Measurements from ENCODE around the gene IL13RA2. TPM values are rescaled to one million over a fixed set of nuclear protein-coding genes. Genes with fewer than 3 reads are reported as not detected.

IL13RA2 gene
- polyA plus RNA-seq, 1 of the 3 experiments (the other 2 are of a cell fraction), result 8.1 TPM

DNA sequence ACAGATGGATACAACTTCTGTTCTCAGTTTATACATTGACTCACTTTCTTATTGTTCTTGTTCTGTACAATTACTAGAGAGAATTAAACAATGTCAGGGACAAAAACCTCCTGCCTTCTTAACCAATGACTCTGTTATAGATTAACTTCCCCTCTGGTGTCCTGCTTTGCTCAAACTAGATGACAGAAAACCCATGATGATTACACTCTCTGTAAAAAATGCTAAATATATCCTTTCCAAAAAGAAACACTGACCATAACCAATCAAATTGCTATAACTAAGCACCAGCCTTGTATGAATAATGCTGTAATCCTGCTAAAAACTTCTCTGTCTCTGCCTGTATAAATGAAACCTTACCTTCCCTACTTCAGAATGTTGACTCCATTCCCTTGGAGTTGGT, 29.8 kb upstream of the IL13RA2 start:
- no peaks in the 10 kb centered on the region for H3K36me3 ChIP-seq (replicated peaks in 1 of 2; ENCODE audit: control insufficient read depth in 1 of 2, insufficient read depth in 2 of 2, low read length in 1 of 2)
- no peaks in the 10 kb centered on the region for H3K79me2 ChIP-seq (ENCODE audit: insufficient read depth)
- H3K9me2 ChIP-seq, result no peaks in the 10 kb centered on the region
- H3F3A ChIP-seq (replicated peaks; ENCODE audit: insufficient read depth), result no peaks in the 10 kb centered on the region
- H3K4me1 ChIP-seq (ENCODE audit: control insufficient read depth in 1 of 2, insufficient read depth in 2 of 2, low read depth in 1 of 2, low read length in 1 of 2), result no peaks in the 10 kb centered on the region
- no peak for DNase-seq
- no peak overlapping the region for H3K4me2 ChIP-seq
- H3K4me3 ChIP-seq (ENCODE audit: low read depth in 2 of 2, low read length in 1 of 2), result no peak overlapping the region
- peak overlapping the region; percentile 49 to 58; a peak in 3 of 4 replicates for H3K27ac ChIP-seq (ENCODE audit: low read depth in 2 of 2, low read length in 1 of 2)
- no peaks in the 10 kb centered on the region for H3K9me3 ChIP-seq
- TF ChIP-seq, protein P1, sequence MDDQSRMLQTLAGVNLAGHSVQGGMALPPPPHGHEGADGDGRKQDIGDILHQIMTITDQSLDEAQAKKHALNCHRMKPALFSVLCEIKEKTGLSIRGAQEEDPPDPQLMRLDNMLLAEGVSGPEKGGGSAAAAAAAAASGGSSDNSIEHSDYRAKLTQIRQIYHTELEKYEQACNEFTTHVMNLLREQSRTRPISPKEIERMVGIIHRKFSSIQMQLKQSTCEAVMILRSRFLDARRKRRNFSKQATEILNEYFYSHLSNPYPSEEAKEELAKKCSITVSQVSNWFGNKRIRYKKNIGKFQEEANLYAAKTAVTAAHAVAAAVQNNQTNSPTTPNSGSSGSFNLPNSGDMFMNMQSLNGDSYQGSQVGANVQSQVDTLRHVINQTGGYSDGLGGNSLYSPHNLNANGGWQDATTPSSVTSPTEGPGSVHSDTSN (IDR thresholded peaks at IDR 0.05), result peak; percentile 40; the same call in 1 of the 2 replicates
- TF ChIP-seq TCF12 (IDR thresholded peaks at IDR 0.05), result peak; percentile 80
- TF ChIP-seq JUND (IDR thresholded peaks at IDR 0.05), result peak; percentile 4; the same call in 1 of the 2 replicates
- TF ChIP-seq EP300 (IDR thresholded peaks at IDR 0.05; ENCODE audit: borderline replicate concordance in 1 of 2, low read depth in 1 of 2, low read length in 1 of 2), result peak in 1 of 2 experiments; percentile 37; a peak in 1 of 4 replicates
- no peak for TF ChIP-seq GABPA (IDR thresholded peaks at IDR 0.05; ENCODE audit: low read depth)
- H2AFZ ChIP-seq (ENCODE audit: low read depth), result no peak overlapping the region
- no peaks in the 10 kb centered on the region for H3K27me3 ChIP-seq (ENCODE audit: insufficient read depth)
- no peaks in the 10 kb centered on the region for H4K20me1 ChIP-seq (ENCODE audit: insufficient read depth)
- POLR2A ChIA-PET, result no interaction called here
- H3K9ac ChIP-seq, result no peak overlapping the region
- CTCF ChIA-PET, result interaction anchor here (1.7 kb wide), 1 partner anchor 18 kb away, joined by 3 read pairs; no protein-coding TSS in a partner anchor

DNA sequence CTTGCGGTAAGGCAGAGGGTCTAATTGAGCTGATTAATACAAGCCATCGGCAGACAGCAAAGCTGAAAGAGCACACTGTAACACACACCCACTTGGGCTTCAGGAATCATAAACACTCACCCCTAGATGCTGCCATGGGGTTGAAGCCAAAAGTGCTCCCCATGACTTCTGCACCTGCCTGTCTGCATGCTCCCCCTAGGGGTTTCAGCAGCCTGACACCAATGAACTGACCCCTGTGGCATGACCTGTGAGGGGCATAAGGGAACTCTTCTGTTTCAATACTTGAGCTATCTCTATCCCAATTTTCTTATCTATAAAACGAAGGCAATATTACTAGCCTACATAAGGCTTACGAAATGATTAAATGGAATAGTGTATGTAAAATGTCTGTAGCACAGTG, 23.0 kb upstream of the IL13RA2 start:
- WGBS (ENCODE audit: low lambda C conversion rate), result 27% methylated on average over 4 of the region's 4 CpGs
- Histone ChIP-seq H3K9me2 (no peaks in the 10 kb centered on the region), H3K27ac (ENCODE audit: low read depth in 2 of 2, low read length in 1 of 2) (no peak overlapping the region), H3F3A (replicated peaks; ENCODE audit: insufficient read depth) (no peaks in the 10 kb centered on the region), H3K4me1 (ENCODE audit: control insufficient read depth in 1 of 2, insufficient read depth in 2 of 2, low read depth in 1 of 2, low read length in 1 of 2) (no peaks in the 10 kb centered on the region), H3K4me2 (no peak overlapping the region), H3K79me2 (ENCODE audit: insufficient read depth) (no peaks in the 10 kb centered on the region), H2AFZ (ENCODE audit: low read depth) (no peak overlapping the region), H3K9ac (no peak overlapping the region), H3K4me3 (ENCODE audit: low read depth in 2 of 2, low read length in 1 of 2) (no peak overlapping the region), H3K36me3 (replicated peaks in 1 of 2; ENCODE audit: control insufficient read depth in 1 of 2, insufficient read depth in 2 of 2, low read length in 1 of 2) (no peaks in the 10 kb centered on the region), H4K20me1 (ENCODE audit: insufficient read depth) (no peaks in the 10 kb centered on the region), H3K27me3 (ENCODE audit: insufficient read depth) (no peaks in the 10 kb centered on the region), H3K9me3 (no peaks in the 10 kb centered on the region)
- TF ChIP-seq FOXJ3 (CRISPR knock-in tag; IDR thresholded peaks at IDR 0.05) (no peak), EP300 (IDR thresholded peaks at IDR 0.05; ENCODE audit: borderline replicate concordance in 1 of 2, low read depth in 1 of 2, low read length in 1 of 2) (no peak), POLR2AphosphoS5 (IDR thresholded peaks at IDR 0.05; ENCODE audit: low read depth, low read length) (no peak), MEF2A (IDR thresholded peaks at IDR 0.05; ENCODE audit: borderline replicate concordance, low read depth) (no peak), FOXM1 (IDR thresholded peaks at IDR 0.05; ENCODE audit: low read depth) (no peak), TAF1 (IDR thresholded peaks at IDR 0.05; ENCODE audit: borderline replicate concordance, low read depth, low read length) (no peak), TEAD4 (IDR thresholded peaks at IDR 0.05; ENCODE audit: borderline replicate concordance, insufficient read depth) (no peak), RAD21 (IDR thresholded peaks at IDR 0.05; ENCODE audit: low read length) (no peak), YY1 (IDR thresholded peaks at IDR 0.05; ENCODE audit: low read depth) (no peak), RFX5 (IDR thresholded peaks at IDR 0.05; ENCODE audit: low read length) (no peak), RXRA (IDR thresholded peaks at IDR 0.05; ENCODE audit: borderline replicate concordance, low read depth) (no peak), RCOR1 (IDR thresholded peaks at IDR 0.05; ENCODE audit: low read length) (no peak), SMC3 (IDR thresholded peaks at IDR 0.05; ENCODE audit: low read depth, low read length) (no peak)
- TF ChIP-seq, protein P2, sequence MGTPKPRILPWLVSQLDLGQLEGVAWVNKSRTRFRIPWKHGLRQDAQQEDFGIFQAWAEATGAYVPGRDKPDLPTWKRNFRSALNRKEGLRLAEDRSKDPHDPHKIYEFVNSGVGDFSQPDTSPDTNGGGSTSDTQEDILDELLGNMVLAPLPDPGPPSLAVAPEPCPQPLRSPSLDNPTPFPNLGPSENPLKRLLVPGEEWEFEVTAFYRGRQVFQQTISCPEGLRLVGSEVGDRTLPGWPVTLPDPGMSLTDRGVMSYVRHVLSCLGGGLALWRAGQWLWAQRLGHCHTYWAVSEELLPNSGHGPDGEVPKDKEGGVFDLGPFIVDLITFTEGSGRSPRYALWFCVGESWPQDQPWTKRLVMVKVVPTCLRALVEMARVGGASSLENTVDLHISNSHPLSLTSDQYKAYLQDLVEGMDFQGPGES (IDR thresholded peaks at IDR 0.05; ENCODE audit: low read depth, low read length), result no peak
- TF ChIP-seq, protein P3, sequence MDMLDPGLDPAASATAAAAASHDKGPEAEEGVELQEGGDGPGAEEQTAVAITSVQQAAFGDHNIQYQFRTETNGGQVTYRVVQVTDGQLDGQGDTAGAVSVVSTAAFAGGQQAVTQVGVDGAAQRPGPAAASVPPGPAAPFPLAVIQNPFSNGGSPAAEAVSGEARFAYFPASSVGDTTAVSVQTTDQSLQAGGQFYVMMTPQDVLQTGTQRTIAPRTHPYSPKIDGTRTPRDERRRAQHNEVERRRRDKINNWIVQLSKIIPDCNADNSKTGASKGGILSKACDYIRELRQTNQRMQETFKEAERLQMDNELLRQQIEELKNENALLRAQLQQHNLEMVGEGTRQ (IDR thresholded peaks at IDR 0.05; ENCODE audit: borderline replicate concordance, low read depth, low read length), result no peak
- TF ChIP-seq, protein P4, sequence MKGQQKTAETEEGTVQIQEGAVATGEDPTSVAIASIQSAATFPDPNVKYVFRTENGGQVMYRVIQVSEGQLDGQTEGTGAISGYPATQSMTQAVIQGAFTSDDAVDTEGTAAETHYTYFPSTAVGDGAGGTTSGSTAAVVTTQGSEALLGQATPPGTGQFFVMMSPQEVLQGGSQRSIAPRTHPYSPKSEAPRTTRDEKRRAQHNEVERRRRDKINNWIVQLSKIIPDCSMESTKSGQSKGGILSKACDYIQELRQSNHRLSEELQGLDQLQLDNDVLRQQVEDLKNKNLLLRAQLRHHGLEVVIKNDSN (IDR thresholded peaks at IDR 0.05; ENCODE audit: borderline replicate concordance, low read depth), result no peak
- TF ChIP-seq, protein P5, sequence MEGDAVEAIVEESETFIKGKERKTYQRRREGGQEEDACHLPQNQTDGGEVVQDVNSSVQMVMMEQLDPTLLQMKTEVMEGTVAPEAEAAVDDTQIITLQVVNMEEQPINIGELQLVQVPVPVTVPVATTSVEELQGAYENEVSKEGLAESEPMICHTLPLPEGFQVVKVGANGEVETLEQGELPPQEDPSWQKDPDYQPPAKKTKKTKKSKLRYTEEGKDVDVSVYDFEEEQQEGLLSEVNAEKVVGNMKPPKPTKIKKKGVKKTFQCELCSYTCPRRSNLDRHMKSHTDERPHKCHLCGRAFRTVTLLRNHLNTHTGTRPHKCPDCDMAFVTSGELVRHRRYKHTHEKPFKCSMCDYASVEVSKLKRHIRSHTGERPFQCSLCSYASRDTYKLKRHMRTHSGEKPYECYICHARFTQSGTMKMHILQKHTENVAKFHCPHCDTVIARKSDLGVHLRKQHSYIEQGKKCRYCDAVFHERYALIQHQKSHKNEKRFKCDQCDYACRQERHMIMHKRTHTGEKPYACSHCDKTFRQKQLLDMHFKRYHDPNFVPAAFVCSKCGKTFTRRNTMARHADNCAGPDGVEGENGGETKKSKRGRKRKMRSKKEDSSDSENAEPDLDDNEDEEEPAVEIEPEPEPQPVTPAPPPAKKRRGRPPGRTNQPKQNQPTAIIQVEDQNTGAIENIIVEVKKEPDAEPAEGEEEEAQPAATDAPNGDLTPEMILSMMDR (IDR thresholded peaks at IDR 0.05), result no peak
- TF ChIP-seq, protein P1 (IDR thresholded peaks at IDR 0.05), result no peak
- CTCF ChIA-PET, result interaction anchor here (0.8 to 1.3 kb wide), 3 partner anchors 10 to 107 kb away, joined by 3 to 4 read pairs (median 3); no protein-coding TSS in a partner anchor
- POLR2A ChIA-PET, result no interaction called here
- no peak for DNase-seq
